HepG2 (cell line): ENCODE data around the gene SAMD14. TPM values are rescaled to one million over a fixed set of nuclear protein-coding genes. Genes with fewer than 3 reads are reported as not detected.

Experiments
- CREB1 ChIP-seq, 2 experiments: fragments of 450-650 bp in 1 of 2; IDR thresholded peaks; 2 replicates each; pipeline ENCODE4 v1.6.1; 2016 to 2017; ENCODE audit warnings: control low read depth in 1 of 2, mild to moderate bottlenecking in 1 of 2, missing compliant biosample characterization in 1 of 2, missing genetic modification characterization in 1 of 2
- DR1 ChIP-seq: sonication (generic); formaldehyde crosslinking; IDR thresholded peaks from 2 replicates; pipeline ENCODE4 v1.8.0; 2021; ENCODE audit warnings: mild to moderate bottlenecking, missing genetic modification reagents, inconsistent platforms
- GTF3A ChIP-seq: sonication (generic); formaldehyde crosslinking; conservative IDR thresholded peaks from 2 replicates; pipeline ENCODE4 v1.4.0; 2020; ENCODE audit warnings: mild to moderate bottlenecking, missing genetic modification reagents
- IKZF4 ChIP-seq: sonication (generic); formaldehyde crosslinking; IDR thresholded peaks from 2 replicates; pipeline ENCODE4 v1.5.1; 2020; ENCODE audit warnings: borderline replicate concordance, mild to moderate bottlenecking, low read depth, missing genetic modification reagents; ENCODE audit errors: not compliant biosample characterization
- NR1H2 ChIP-seq: sonication (generic); formaldehyde crosslinking; IDR thresholded peaks from 2 replicates; pipeline ENCODE4 v1.8.1; 2022; ENCODE audit warnings: low read depth, missing genetic modification reagents, borderline replicate concordance
- PAF1 ChIP-seq: IDR thresholded peaks from 2 replicates; pipeline ENCODE4 v1.6.1; 2016; ENCODE audit warnings: missing genetic modification reagents, missing compliant biosample characterization
- THAP11 ChIP-seq: IDR thresholded peaks from 2 replicates; pipeline ENCODE4 v1.6.1; 2016; ENCODE audit warnings: missing biosample characterization, missing genetic modification reagents
- ZC3H4 ChIP-seq: sonication (generic); formaldehyde crosslinking; IDR thresholded peaks from 2 replicates; pipeline ENCODE4 v1.4.0; 2020; ENCODE audit warnings: missing genetic modification reagents, borderline replicate concordance
- ZFX ChIP-seq: sonication (generic); formaldehyde crosslinking; IDR thresholded peaks from 2 replicates; pipeline ENCODE4 v1.4.0; 2020; ENCODE audit warnings: mild to moderate bottlenecking, low read depth, missing genetic modification reagents, moderate library complexity
- ZNF790 ChIP-seq: sonication (generic); formaldehyde crosslinking; IDR thresholded peaks from 2 replicates; pipeline ENCODE4 v1.8.0; 2022; ENCODE audit warnings: missing genetic modification reagents, mild to moderate bottlenecking, borderline replicate concordance
- polyA plus RNA-seq, 8 experiments: library from polyadenylated mRNA; depleted of rRNA in 3 of 8; stranded (reverse) in 7 of 8; unstranded in 1 of 8; fragments of >200 nt; fragmentation: Illumina TruSeq in 4 of 8; extraction: Trizol in 4 of 8; gene quantifications; 2 replicates each; pipeline versions ENCODE4 v1.2.1 to v1.2.3, GENCODE V29; 2011 to 2016; ENCODE audit warnings: low read depth in 4 of 8, missing spikeins in 1 of 8, mixed read lengths in 1 of 8; ENCODE audit not compliant: insufficient read depth in 1 of 8
- total RNA-seq, 5 experiments: library from RNA; depleted of rRNA; stranded (reverse); fragments of >200 nt; fragmentation: Illumina TruSeq; extraction: Trizol; gene quantifications; 2 replicates each; pipeline ENCODE4 v1.2.3, GENCODE V29; 2016; ENCODE audit warnings: low read depth in 1 of 5
- TF ChIP-seq, protein P1 (sequence below): sonication (generic); formaldehyde crosslinking; IDR thresholded peaks from 2 replicates; pipeline ENCODE4 v1.5.0; 2020; ENCODE audit warnings: missing genetic modification reagents, mild to moderate bottlenecking, borderline replicate concordance
- TF ChIP-seq, protein P2 (sequence below): sonication (generic); formaldehyde crosslinking; IDR thresholded peaks from 2 replicates; pipeline ENCODE4 v1.4.0; 2020; ENCODE audit warnings: missing genetic modification reagents
- TF ChIP-seq, protein P3 (sequence below): sonication (generic); formaldehyde crosslinking; IDR thresholded peaks from 2 replicates; pipeline ENCODE4 v1.4.0; 2020; ENCODE audit warnings: missing genetic modification reagents
- TF ChIP-seq, protein P4 (sequence below): sonication (generic); formaldehyde crosslinking; conservative IDR thresholded peaks from 2 replicates; pipeline ENCODE4 v1.8.0; 2022; ENCODE audit warnings: missing genetic modification reagents

The SAMD14 gene
- total and polyA plus RNA-seq, 2 of the 13 experiments (the other 11 are each of a cell fraction or from before 2014, with no cell fraction given): 0.07 to 0.22 TPM

DNA sequence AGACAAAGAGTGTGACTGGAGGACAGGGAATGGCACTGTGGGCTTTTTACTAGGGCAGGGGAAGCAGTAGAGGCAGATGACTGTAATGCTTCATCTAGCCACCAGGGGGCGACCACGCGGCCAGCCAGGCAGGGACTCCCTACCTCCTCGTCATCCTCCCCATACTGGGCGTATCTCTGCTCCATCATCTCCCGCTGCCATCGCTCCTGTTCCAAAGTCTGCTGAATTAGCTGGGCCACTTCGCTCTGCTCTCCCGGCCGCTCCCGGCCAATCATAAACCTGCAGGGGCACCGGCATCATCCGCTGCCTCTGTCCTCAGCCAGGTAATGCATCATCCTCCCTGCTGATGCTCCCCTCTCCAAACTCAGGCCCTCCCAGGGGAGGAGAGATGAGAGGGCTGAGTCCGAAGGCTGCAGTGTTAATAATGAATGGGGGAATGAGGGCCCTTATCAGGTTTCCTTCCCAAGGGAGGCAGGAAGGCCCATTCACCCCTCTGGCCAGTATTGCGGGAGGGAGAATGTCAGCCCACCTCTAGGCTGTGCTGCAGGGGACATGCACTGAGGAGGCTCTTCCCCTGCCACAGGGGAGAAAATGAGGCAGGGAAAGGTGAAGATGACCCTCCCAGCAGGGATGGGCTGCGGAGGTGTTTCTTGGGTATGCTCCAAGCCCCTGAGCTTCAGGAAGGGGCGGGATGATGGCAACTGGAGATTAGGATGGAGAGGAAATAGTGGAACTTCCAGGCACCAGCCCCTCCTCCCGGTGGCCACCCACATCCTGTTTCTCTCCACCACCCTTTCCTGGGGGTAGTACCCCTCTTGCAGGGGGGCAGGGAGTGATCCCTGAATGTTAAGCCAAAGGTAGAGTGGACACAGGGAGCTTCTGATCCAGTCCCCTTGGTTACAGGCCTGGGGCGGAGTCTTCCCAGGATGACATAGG is 10.3 kb upstream of the SAMD14 start (continued):
- TF ChIP-seq PAF1 (CRISPR knock-in tag) (no peak), GTF3A (CRISPR knock-in tag) (no peak), ZFX (CRISPR knock-in tag) (0 out of 2 replicates have a peak, but pooled peaks have one; percentile 38), ZNF790 (CRISPR knock-in tag) (no peak), CREB1 (IDR thresholded peaks at IDR 0.05) (peak; percentile 64), CREB1 (CRISPR knock-in tag; IDR thresholded peaks at IDR 0.05) (no peak), IKZF4 (CRISPR knock-in tag) (no peak), DR1 (CRISPR knock-in tag) (no peak), ZC3H4 (CRISPR knock-in tag) (no peak), THAP11 (CRISPR knock-in tag) (peak; percentile 35; the same call in 1 of the 2 replicates), NR1H2 (CRISPR knock-in tag) (no peak)
- TF ChIP-seq, protein P1, sequence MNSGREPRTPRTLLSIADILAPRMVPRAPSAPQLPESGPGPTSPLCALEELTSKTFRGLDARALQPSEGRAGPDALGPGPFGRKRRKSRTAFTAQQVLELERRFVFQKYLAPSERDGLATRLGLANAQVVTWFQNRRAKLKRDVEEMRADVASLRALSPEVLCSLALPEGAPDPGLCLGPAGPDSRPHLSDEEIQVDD (CRISPR knock-in tag): no peak
- TF ChIP-seq, protein P2, sequence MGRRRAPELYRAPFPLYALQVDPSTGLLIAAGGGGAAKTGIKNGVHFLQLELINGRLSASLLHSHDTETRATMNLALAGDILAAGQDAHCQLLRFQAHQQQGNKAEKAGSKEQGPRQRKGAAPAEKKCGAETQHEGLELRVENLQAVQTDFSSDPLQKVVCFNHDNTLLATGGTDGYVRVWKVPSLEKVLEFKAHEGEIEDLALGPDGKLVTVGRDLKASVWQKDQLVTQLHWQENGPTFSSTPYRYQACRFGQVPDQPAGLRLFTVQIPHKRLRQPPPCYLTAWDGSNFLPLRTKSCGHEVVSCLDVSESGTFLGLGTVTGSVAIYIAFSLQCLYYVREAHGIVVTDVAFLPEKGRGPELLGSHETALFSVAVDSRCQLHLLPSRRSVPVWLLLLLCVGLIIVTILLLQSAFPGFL (CRISPR knock-in tag): no peak
- TF ChIP-seq, protein P3, sequence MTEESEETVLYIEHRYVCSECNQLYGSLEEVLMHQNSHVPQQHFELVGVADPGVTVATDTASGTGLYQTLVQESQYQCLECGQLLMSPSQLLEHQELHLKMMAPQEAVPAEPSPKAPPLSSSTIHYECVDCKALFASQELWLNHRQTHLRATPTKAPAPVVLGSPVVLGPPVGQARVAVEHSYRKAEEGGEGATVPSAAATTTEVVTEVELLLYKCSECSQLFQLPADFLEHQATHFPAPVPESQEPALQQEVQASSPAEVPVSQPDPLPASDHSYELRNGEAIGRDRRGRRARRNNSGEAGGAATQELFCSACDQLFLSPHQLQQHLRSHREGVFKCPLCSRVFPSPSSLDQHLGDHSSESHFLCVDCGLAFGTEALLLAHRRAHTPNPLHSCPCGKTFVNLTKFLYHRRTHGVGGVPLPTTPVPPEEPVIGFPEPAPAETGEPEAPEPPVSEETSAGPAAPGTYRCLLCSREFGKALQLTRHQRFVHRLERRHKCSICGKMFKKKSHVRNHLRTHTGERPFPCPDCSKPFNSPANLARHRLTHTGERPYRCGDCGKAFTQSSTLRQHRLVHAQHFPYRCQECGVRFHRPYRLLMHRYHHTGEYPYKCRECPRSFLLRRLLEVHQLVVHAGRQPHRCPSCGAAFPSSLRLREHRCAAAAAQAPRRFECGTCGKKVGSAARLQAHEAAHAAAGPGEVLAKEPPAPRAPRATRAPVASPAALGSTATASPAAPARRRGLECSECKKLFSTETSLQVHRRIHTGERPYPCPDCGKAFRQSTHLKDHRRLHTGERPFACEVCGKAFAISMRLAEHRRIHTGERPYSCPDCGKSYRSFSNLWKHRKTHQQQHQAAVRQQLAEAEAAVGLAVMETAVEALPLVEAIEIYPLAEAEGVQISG (CRISPR knock-in tag): peak; percentile 61
- TF ChIP-seq, protein P4, sequence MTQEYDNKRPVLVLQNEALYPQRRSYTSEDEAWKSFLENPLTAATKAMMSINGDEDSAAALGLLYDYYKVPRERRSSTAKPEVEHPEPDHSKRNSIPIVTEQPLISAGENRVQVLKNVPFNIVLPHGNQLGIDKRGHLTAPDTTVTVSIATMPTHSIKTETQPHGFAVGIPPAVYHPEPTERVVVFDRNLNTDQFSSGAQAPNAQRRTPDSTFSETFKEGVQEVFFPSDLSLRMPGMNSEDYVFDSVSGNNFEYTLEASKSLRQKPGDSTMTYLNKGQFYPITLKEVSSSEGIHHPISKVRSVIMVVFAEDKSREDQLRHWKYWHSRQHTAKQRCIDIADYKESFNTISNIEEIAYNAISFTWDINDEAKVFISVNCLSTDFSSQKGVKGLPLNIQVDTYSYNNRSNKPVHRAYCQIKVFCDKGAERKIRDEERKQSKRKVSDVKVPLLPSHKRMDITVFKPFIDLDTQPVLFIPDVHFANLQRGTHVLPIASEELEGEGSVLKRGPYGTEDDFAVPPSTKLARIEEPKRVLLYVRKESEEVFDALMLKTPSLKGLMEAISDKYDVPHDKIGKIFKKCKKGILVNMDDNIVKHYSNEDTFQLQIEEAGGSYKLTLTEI (CRISPR knock-in tag): no peak
